ENCODE data around the gene DNAH6.

Gene DNAH6

GRCh38 chr2:84686783-84687476, 170.6 kb downstream of the DNAH6 start:
- Histone ChIP-seq H3K9me3 (ENCODE audit: insufficient read depth, low read length, severe bottlenecking) (no peaks in the 10 kb centered on the region), H3K9ac (ENCODE audit: low read depth, low read length) (no peak overlapping the region), H3K27ac (ENCODE audit: low read length) (no peak overlapping the region), H2AFZ (ENCODE audit: low read depth, low read length) (no peak overlapping the region), H4K20me1 (ENCODE audit: insufficient read depth, low read length) (no peaks in the 10 kb centered on the region), H3K36me3 (ENCODE audit: insufficient read depth, low read length) (no peaks in the 10 kb centered on the region), H3K79me2 (ENCODE audit: insufficient read depth, low read length) (no peaks in the 10 kb centered on the region), H3K4me3 (ENCODE audit: low read depth in 1 of 2, low read length in 2 of 2) (no peak overlapping the region), H3K4me1 (ENCODE audit: insufficient read depth, low read length) (no peaks in the 10 kb centered on the region), H3K27me3 (ENCODE audit: insufficient read depth, low read length, poor library complexity) (peaks cover 3% of the 10 kb centered on the region), H3K4me2 (ENCODE audit: insufficient read depth, low read length) (no peak overlapping the region)
- ATAC-seq (ENCODE audit: insufficient read depth, low read depth) = no peak
- no peak for TF ChIP-seq EZH2 (IDR thresholded peaks at IDR 0.05; ENCODE audit: borderline replicate concordance, low read depth, low read length, severe bottlenecking)
- TF ChIP-seq, protein P1, sequence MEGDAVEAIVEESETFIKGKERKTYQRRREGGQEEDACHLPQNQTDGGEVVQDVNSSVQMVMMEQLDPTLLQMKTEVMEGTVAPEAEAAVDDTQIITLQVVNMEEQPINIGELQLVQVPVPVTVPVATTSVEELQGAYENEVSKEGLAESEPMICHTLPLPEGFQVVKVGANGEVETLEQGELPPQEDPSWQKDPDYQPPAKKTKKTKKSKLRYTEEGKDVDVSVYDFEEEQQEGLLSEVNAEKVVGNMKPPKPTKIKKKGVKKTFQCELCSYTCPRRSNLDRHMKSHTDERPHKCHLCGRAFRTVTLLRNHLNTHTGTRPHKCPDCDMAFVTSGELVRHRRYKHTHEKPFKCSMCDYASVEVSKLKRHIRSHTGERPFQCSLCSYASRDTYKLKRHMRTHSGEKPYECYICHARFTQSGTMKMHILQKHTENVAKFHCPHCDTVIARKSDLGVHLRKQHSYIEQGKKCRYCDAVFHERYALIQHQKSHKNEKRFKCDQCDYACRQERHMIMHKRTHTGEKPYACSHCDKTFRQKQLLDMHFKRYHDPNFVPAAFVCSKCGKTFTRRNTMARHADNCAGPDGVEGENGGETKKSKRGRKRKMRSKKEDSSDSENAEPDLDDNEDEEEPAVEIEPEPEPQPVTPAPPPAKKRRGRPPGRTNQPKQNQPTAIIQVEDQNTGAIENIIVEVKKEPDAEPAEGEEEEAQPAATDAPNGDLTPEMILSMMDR (IDR thresholded peaks at IDR 0.05; ENCODE audit: borderline replicate concordance, extremely low read depth, low read length, poor library complexity, severe bottlenecking) = no peak
- DNase-seq = no peak

DNA sequence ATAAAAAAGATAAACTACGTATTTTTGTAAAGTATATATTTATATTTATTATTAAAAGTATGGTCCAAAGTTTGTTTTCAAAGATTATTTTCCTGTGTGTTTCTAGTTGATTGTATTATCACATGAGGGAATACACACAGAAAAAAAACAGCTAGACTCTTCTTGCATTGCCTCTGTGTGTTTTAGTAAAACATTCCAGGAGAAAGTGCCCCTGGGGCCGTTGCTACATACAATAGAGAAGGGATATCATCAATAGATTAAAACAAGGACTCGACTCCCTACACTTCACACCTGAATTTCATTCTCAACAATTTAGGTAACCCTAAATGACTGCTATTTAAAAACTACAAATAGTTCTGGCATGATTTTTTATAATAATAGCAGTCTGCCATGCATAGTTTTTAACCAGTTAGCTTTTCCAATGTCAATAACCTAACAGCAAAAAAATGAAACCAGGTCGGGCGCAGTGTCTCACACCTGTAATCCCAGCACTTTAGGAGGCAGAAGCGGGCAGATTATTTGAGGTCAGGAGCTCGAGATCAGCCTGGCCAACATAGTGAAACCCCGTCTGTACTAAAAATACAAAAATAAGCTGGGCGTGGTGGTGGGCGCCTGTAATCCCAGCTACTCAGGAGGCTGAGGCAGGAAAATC, 171.3 kb downstream of the DNAH6 start:
- ATAC-seq (ENCODE audit: insufficient read depth, low read depth) (no peak), DNase-seq (no peak)
- H3K36me3 ChIP-seq (ENCODE audit: insufficient read depth, low read length) = no peaks in the 10 kb centered on the region
- no peaks in the 10 kb centered on the region for H3K4me1 ChIP-seq (ENCODE audit: insufficient read depth, low read length)
- no peak overlapping the region for H3K4me3 ChIP-seq (ENCODE audit: low read depth in 1 of 2, low read length in 2 of 2)
- H3K9ac ChIP-seq (ENCODE audit: low read depth, low read length) = no peak overlapping the region
- peaks cover 3% of the 10 kb centered on the region for H3K27me3 ChIP-seq (ENCODE audit: insufficient read depth, low read length, poor library complexity)
- H3K79me2 ChIP-seq (ENCODE audit: insufficient read depth, low read length) = no peaks in the 10 kb centered on the region
- no peaks in the 10 kb centered on the region for H4K20me1 ChIP-seq (ENCODE audit: insufficient read depth, low read length)
- no peaks in the 10 kb centered on the region for H3K9me3 ChIP-seq (ENCODE audit: insufficient read depth, low read length, severe bottlenecking)
- no peak overlapping the region for H2AFZ ChIP-seq (ENCODE audit: low read depth, low read length)
- H3K27ac ChIP-seq (ENCODE audit: low read length) = no peak overlapping the region
- H3K4me2 ChIP-seq (ENCODE audit: insufficient read depth, low read length) = no peak overlapping the region
- no peak for TF ChIP-seq EZH2 (IDR thresholded peaks at IDR 0.05; ENCODE audit: borderline replicate concordance, low read depth, low read length, severe bottlenecking)
- TF ChIP-seq, protein P1 (IDR thresholded peaks at IDR 0.05; ENCODE audit: borderline replicate concordance, extremely low read depth, low read length, poor library complexity, severe bottlenecking) = no peak

- Histone ChIP-seq H3K9me3 (ENCODE audit: insufficient read depth, low read length, severe bottlenecking) (no peaks in the 10 kb centered on the region), H3K27ac (ENCODE audit: low read length) (no peak overlapping the region), H3K4me3 (ENCODE audit: low read depth in 1 of 2, low read length in 2 of 2) (no peak overlapping the region), H4K20me1 (ENCODE audit: insufficient read depth, low read length) (no peaks in the 10 kb centered on the region), H3K9ac (ENCODE audit: low read depth, low read length) (no peak overlapping the region), H3K27me3 (ENCODE audit: insufficient read depth, low read length, poor library complexity) (peaks cover 6% of the 10 kb centered on the region), H3K4me2 (ENCODE audit: insufficient read depth, low read length) (no peak overlapping the region), H3K36me3 (ENCODE audit: insufficient read depth, low read length) (no peaks in the 10 kb centered on the region), H3K79me2 (ENCODE audit: insufficient read depth, low read length) (no peaks in the 10 kb centered on the region), H3K4me1 (ENCODE audit: insufficient read depth, low read length) (peaks cover 2% of the 10 kb centered on the region; the same call in 1 of the 2 replicates), H2AFZ (ENCODE audit: low read depth, low read length) (no peak overlapping the region)
- ATAC-seq (ENCODE audit: insufficient read depth, low read depth) (no peak), DNase-seq (no peak)
- TF ChIP-seq, protein P1 (IDR thresholded peaks at IDR 0.05; ENCODE audit: borderline replicate concordance, extremely low read depth, low read length, poor library complexity, severe bottlenecking) = no peak
These were observed 173.9 kb downstream of the DNAH6 start for GRCh38 chr2:84690225-84690624.

Data from DND-41 (cell line).